ENCODE data around the gene RHBDF2. TPM values are rescaled to one million over a fixed set of nuclear protein-coding genes. Genes with fewer than 3 reads are reported as not detected.

RHBDF2 gene
- total RNA-seq, 1 experiment from 2014 or later: 5.1 TPM

- no peaks in the 10 kb centered on the region for H3K36me3 ChIP-seq (ENCODE audit: insufficient read depth, low read length)
- H3K79me2 ChIP-seq (ENCODE audit: low read length): no peaks in the 10 kb centered on the region
- DNase-seq: no peak
- no peaks in the 10 kb centered on the region for H3K9me3 ChIP-seq (ENCODE audit: low read length)
- no peak overlapping the region for H3K27ac ChIP-seq (ENCODE audit: low read length)
- no peak overlapping the region for H2AFZ ChIP-seq (ENCODE audit: low read length)
- H3K4me2 ChIP-seq (ENCODE audit: low read depth, low read length, poor library complexity, severe bottlenecking): no peak overlapping the region
- no peaks in the 10 kb centered on the region for H3K27me3 ChIP-seq (ENCODE audit: low read length)
- no peak overlapping the region for H3K4me3 ChIP-seq (ENCODE audit: low read length)
- no peak overlapping the region for H3K9ac ChIP-seq (ENCODE audit: low read length)
- peaks cover 1% of the 10 kb centered on the region for H3K4me1 ChIP-seq (ENCODE audit: low read length)
- no peaks in the 10 kb centered on the region for H4K20me1 ChIP-seq (ENCODE audit: insufficient read depth, low read depth, low read length)
- H3K9me2 ChIP-seq (replicated peaks; ENCODE audit: insufficient read depth, low read length): no peaks in the 10 kb centered on the region
Observed at GRCh38 chr17:76545918-76546555, 44.8 kb upstream of the RHBDF2 start.

GRCh38 chr17:76544546-76545365 is 43.5 kb upstream of the RHBDF2 start:
- no peaks in the 10 kb centered on the region for H3K27me3 ChIP-seq (ENCODE audit: low read length)
- no peaks in the 10 kb centered on the region for H3K9me2 ChIP-seq (replicated peaks; ENCODE audit: insufficient read depth, low read length)
- H3K4me3 ChIP-seq (ENCODE audit: low read length): no peak overlapping the region
- no peaks in the 10 kb centered on the region for H3K36me3 ChIP-seq (ENCODE audit: insufficient read depth, low read length)
- H3K9ac ChIP-seq (ENCODE audit: low read length): no peak overlapping the region
- H3K9me3 ChIP-seq (ENCODE audit: low read length): no peaks in the 10 kb centered on the region
- H3K79me2 ChIP-seq (ENCODE audit: low read length): no peaks in the 10 kb centered on the region
- no peak overlapping the region for H3K4me2 ChIP-seq (ENCODE audit: low read depth, low read length, poor library complexity, severe bottlenecking)
- peaks cover 9% of the 10 kb centered on the region for H3K4me1 ChIP-seq (ENCODE audit: low read length)
- H2AFZ ChIP-seq (ENCODE audit: low read length): no peak overlapping the region
- no peaks in the 10 kb centered on the region for H4K20me1 ChIP-seq (ENCODE audit: insufficient read depth, low read depth, low read length)
- no peak for DNase-seq
- no peak overlapping the region for H3K27ac ChIP-seq (ENCODE audit: low read length)

- Histone ChIP-seq H4K20me1 (ENCODE audit: insufficient read depth, low read depth, low read length) (no peaks in the 10 kb centered on the region), H3K79me2 (ENCODE audit: low read length) (no peaks in the 10 kb centered on the region), H3K27ac (ENCODE audit: low read length) (no peak overlapping the region), H3K9me3 (ENCODE audit: low read length) (no peaks in the 10 kb centered on the region), H2AFZ (ENCODE audit: low read length) (no peak overlapping the region), H3K9me2 (replicated peaks; ENCODE audit: insufficient read depth, low read length) (no peaks in the 10 kb centered on the region), H3K36me3 (ENCODE audit: insufficient read depth, low read length) (no peaks in the 10 kb centered on the region), H3K4me1 (ENCODE audit: low read length) (peaks cover 9% of the 10 kb centered on the region), H3K4me3 (ENCODE audit: low read length) (no peak overlapping the region), H3K9ac (ENCODE audit: low read length) (no peak overlapping the region), H3K27me3 (ENCODE audit: low read length) (no peaks in the 10 kb centered on the region), H3K4me2 (ENCODE audit: low read depth, low read length, poor library complexity, severe bottlenecking) (no peak overlapping the region)
- no peak for DNase-seq
Observed at GRCh38 chr17:76543826-76544545, 42.8 kb upstream of the RHBDF2 start.

GRCh38 chr17:76543482-76543825 is 42.2 kb upstream of the RHBDF2 start:
- Histone ChIP-seq H3K4me3 (ENCODE audit: low read length) (no peak overlapping the region), H3K9ac (ENCODE audit: low read length) (no peak overlapping the region), H3K9me2 (replicated peaks; ENCODE audit: insufficient read depth, low read length) (no peaks in the 10 kb centered on the region), H3K4me2 (ENCODE audit: low read depth, low read length, poor library complexity, severe bottlenecking) (no peak overlapping the region), H3K4me1 (ENCODE audit: low read length) (peaks cover 9% of the 10 kb centered on the region), H3K27ac (ENCODE audit: low read length) (no peak overlapping the region), H3K9me3 (ENCODE audit: low read length) (no peaks in the 10 kb centered on the region), H2AFZ (ENCODE audit: low read length) (no peak overlapping the region), H3K27me3 (ENCODE audit: low read length) (no peaks in the 10 kb centered on the region), H3K79me2 (ENCODE audit: low read length) (no peaks in the 10 kb centered on the region), H3K36me3 (ENCODE audit: insufficient read depth, low read length) (no peaks in the 10 kb centered on the region), H4K20me1 (ENCODE audit: insufficient read depth, low read depth, low read length) (no peaks in the 10 kb centered on the region)
- no peak for DNase-seq

- Histone ChIP-seq H3K4me2 (ENCODE audit: low read depth, low read length, poor library complexity, severe bottlenecking) (no peak overlapping the region), H3K9ac (ENCODE audit: low read length) (no peak overlapping the region), H3K36me3 (ENCODE audit: insufficient read depth, low read length) (no peaks in the 10 kb centered on the region), H2AFZ (ENCODE audit: low read length) (no peak overlapping the region), H3K79me2 (ENCODE audit: low read length) (no peaks in the 10 kb centered on the region), H4K20me1 (ENCODE audit: insufficient read depth, low read depth, low read length) (no peaks in the 10 kb centered on the region), H3K4me1 (ENCODE audit: low read length) (peaks cover 9% of the 10 kb centered on the region), H3K27me3 (ENCODE audit: low read length) (no peaks in the 10 kb centered on the region), H3K4me3 (ENCODE audit: low read length) (no peak overlapping the region), H3K27ac (ENCODE audit: low read length) (no peak overlapping the region), H3K9me3 (ENCODE audit: low read length) (no peaks in the 10 kb centered on the region), H3K9me2 (replicated peaks; ENCODE audit: insufficient read depth, low read length) (no peaks in the 10 kb centered on the region)
- no peak for DNase-seq
Observed at GRCh38 chr17:76542984-76543383, 41.8 kb upstream of the RHBDF2 start.

- Histone ChIP-seq H3K4me1 (ENCODE audit: low read length) (peaks cover 9% of the 10 kb centered on the region), H3K4me2 (ENCODE audit: low read depth, low read length, poor library complexity, severe bottlenecking) (no peak overlapping the region), H3K27ac (ENCODE audit: low read length) (no peak overlapping the region), H3K9me2 (replicated peaks; ENCODE audit: insufficient read depth, low read length) (no peaks in the 10 kb centered on the region), H3K36me3 (ENCODE audit: insufficient read depth, low read length) (no peaks in the 10 kb centered on the region), H3K79me2 (ENCODE audit: low read length) (no peaks in the 10 kb centered on the region), H3K4me3 (ENCODE audit: low read length) (no peak overlapping the region), H3K9me3 (ENCODE audit: low read length) (no peaks in the 10 kb centered on the region), H3K27me3 (ENCODE audit: low read length) (no peaks in the 10 kb centered on the region), H3K9ac (ENCODE audit: low read length) (no peak overlapping the region), H4K20me1 (ENCODE audit: insufficient read depth, low read depth, low read length) (no peaks in the 10 kb centered on the region), H2AFZ (ENCODE audit: low read length) (no peak overlapping the region)
- DNase-seq: no peak
Observed at GRCh38 chr17:76542566-76542971, 41.3 kb upstream of the RHBDF2 start.

- H3K27ac ChIP-seq (ENCODE audit: low read length): no peak overlapping the region
- no peak overlapping the region for H2AFZ ChIP-seq (ENCODE audit: low read length)
- no peaks in the 10 kb centered on the region for H3K36me3 ChIP-seq (ENCODE audit: insufficient read depth, low read length)
- no peak for DNase-seq
- no peaks in the 10 kb centered on the region for H3K9me2 ChIP-seq (replicated peaks; ENCODE audit: insufficient read depth, low read length)
- H3K79me2 ChIP-seq (ENCODE audit: low read length): no peaks in the 10 kb centered on the region
- H3K9me3 ChIP-seq (ENCODE audit: low read length): no peaks in the 10 kb centered on the region
- no peak overlapping the region for H3K4me2 ChIP-seq (ENCODE audit: low read depth, low read length, poor library complexity, severe bottlenecking)
- peaks cover 9% of the 10 kb centered on the region for H3K4me1 ChIP-seq (ENCODE audit: low read length)
- H4K20me1 ChIP-seq (ENCODE audit: insufficient read depth, low read depth, low read length): no peaks in the 10 kb centered on the region
- H3K9ac ChIP-seq (ENCODE audit: low read length): no peak overlapping the region
- H3K4me3 ChIP-seq (ENCODE audit: low read length): no peak overlapping the region
- no peaks in the 10 kb centered on the region for H3K27me3 ChIP-seq (ENCODE audit: low read length)
Observed at GRCh38 chr17:76541739-76542454, 40.7 kb upstream of the RHBDF2 start.
